PC-9 (cell line): Measurements from ENCODE around the gene LRRC26. TPM values are rescaled to one million over a fixed set of nuclear protein-coding genes. Genes with fewer than 3 reads are reported as not detected.

Experiments used
- BruUV-seq: library from RNA; stranded (reverse); fragments of 400-500 nt; replicated peaks from 2 replicates; lab custom pipeline; 2021; lab: Mats Ljungman, UMichigan
- CTCF ChIA-PET: fragments of 300-600 bp; sonication (Branson Sonifier 250); formaldehyde crosslinking; loops from one replicate; lab custom pipeline; 2022; ENCODE audit warnings: antibody characterized with exemption; lab: Charles Lee
- POLR2A ChIA-PET: fragments of 300-600 bp; sonication (Branson Sonifier 250); formaldehyde crosslinking; loops from one replicate; lab custom pipeline; 2022; ENCODE audit warnings: antibody characterized with exemption; ENCODE audit not compliant: unreplicated experiment; lab: Charles Lee
- DNase-seq, 2 experiments: peaks; one replicate each; pipeline versions ENCODE4 v3.0.0 to v3.0.0-alpha.2; 2015 to 2022; ENCODE audit warnings: mixed read lengths in 1 of 2
- H2AFZ ChIP-seq: fragments of 200-600 bp; sonication (generic); 2 replicates; pipeline ENCODE4 v1.8.1; 2017; ENCODE audit warnings: antibody characterized with exemption
- H3F3A ChIP-seq: fragments of 200-600 bp; sonication (generic); 2 replicates; pipeline ENCODE4 v1.8.1; 2017; ENCODE audit warnings: antibody characterized with exemption, mild to moderate bottlenecking, low read depth; ENCODE audit not compliant: insufficient read depth
- H3K27ac ChIP-seq: fragments of 200-600 bp; sonication (generic); 2 replicates; pipeline ENCODE4 v1.6.1; 2016; ENCODE audit warnings: mixed run types
- H3K27me3 ChIP-seq: fragments of 200-600 bp; sonication (generic); 2 replicates; pipeline ENCODE4 v1.6.1; 2016; ENCODE audit warnings: low read depth, mixed run types; ENCODE audit not compliant: insufficient read depth
- H3K36me3 ChIP-seq: fragments of 200-600 bp; sonication (generic); 2 replicates; pipeline ENCODE4 v1.6.1; 2016; ENCODE audit warnings: low read depth, mixed run types
- H3K4me1 ChIP-seq: fragments of 200-600 bp; sonication (generic); replicated peaks from 2 replicates; pipeline ENCODE4 v1.6.1; 2016; ENCODE audit warnings: mixed run types; ENCODE audit not compliant: insufficient read depth
- H3K4me2 ChIP-seq: fragments of 200-600 bp; sonication (generic); 2 replicates; pipeline ENCODE4 v1.6.1; 2017; ENCODE audit warnings: mixed run types
- H3K4me3 ChIP-seq: fragments of 200-600 bp; sonication (generic); 2 replicates; pipeline ENCODE4 v1.6.1; 2016; ENCODE audit warnings: mixed run types
- H3K79me2 ChIP-seq: fragments of 200-600 bp; sonication (generic); 2 replicates; pipeline ENCODE4 v1.6.1; 2017; ENCODE audit warnings: low read depth, mixed run types
- H3K9me2 ChIP-seq: fragments of 200-600 bp; sonication (generic); 2 replicates; pipeline ENCODE4 v1.8.1; 2017; ENCODE audit warnings: mild to moderate bottlenecking; ENCODE audit not compliant: insufficient read depth
- H3K9me3 ChIP-seq: fragments of 200-600 bp; sonication (generic); 2 replicates; pipeline ENCODE4 v1.8.1; 2016; ENCODE audit warnings: low read depth; ENCODE audit not compliant: insufficient read depth
- H4K20me1 ChIP-seq: fragments of 200-600 bp; sonication (generic); 2 replicates; pipeline ENCODE4 v1.8.1; 2017; ENCODE audit not compliant: insufficient read depth
- EZH2 ChIP-seq: fragments of 200-600 bp; sonication (generic); IDR thresholded peaks from 2 replicates; pipeline ENCODE4 v1.8.0; 2017; ENCODE audit warnings: antibody characterized with exemption, low read depth
- intact Hi-C: fragments of 100-400 bp; cut with micrococcal nuclease; formaldehyde crosslinking; loops from one replicate; pipeline ENCODE4 v1.10.0; 2022; ENCODE audit not compliant: unreplicated experiment
- total RNA-seq: library from RNA; stranded (reverse); gene quantifications from 2 replicates; pipeline ENCODE4 v1.2.3, GENCODE V29; 2021
- TF ChIP-seq, protein P1 (sequence below): fragments of 200-600 bp; sonication (generic); conservative IDR thresholded peaks from 2 replicates; pipeline ENCODE4 v1.6.1; 2017; ENCODE audit warnings: mixed run types, antibody characterized with exemption, mild to moderate bottlenecking, moderate library complexity

Gene LRRC26
- total RNA-seq, 1 experiment from 2014 or later: 2.3 TPM

DNA sequence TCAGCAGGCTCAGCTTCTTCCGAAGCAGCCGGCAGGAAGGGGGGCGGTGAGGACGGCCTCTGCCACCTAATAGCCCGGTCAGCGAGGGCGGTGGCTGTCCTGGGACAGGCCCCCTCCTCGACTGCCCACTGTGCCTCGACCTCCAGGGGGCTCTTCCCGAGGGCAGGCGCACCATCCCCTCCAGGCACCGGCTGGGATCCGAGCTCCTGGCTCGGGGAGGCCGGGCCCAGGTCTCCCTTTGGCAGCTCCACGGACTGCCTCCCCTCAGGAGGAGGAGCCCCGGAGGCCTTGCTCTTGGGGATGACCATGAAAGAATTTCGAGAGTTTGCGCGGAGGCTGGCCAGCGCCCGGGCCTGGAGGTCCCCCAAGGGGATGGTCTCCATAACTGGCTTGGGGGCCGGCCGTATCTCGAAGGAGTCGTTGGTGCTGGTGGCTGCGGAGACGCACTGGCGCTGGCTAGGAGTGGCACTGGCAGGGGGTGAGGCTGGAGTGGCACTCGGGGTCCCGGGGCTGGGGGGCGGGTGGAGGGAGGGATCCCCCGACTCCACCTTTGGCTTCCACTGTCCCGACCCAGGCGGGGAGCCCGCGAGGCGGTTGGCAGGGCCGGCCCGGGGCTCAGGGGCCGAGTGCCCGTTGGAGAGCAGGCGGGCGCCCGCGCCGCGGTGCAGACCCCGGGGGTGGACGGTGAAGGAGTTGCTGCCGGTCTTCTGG, 29.7 kb upstream of the LRRC26 start:
- CTCF ChIA-PET: no interaction called here
- DNase-seq: no peak
- Histone ChIP-seq H3F3A (peaks cover 45% of the 10 kb centered on the region; the same call in 1 of the 2 replicates), H3K4me2 (peak overlapping the region; percentile 82), H3K27ac (no peak overlapping the region), H3K9me3 (no peaks in the 10 kb centered on the region), H3K79me2 (peaks cover 78% of the 10 kb centered on the region), H3K27me3 (no peaks in the 10 kb centered on the region), H2AFZ (no peak overlapping the region), H3K36me3 (no peaks in the 10 kb centered on the region), H3K4me3 (peak overlapping the region; percentile 64), H3K4me1 (peaks cover 70% of the 10 kb centered on the region), H4K20me1 (peaks cover 43% of the 10 kb centered on the region), H3K9me2 (no peaks in the 10 kb centered on the region)
- TF ChIP-seq, protein P1, sequence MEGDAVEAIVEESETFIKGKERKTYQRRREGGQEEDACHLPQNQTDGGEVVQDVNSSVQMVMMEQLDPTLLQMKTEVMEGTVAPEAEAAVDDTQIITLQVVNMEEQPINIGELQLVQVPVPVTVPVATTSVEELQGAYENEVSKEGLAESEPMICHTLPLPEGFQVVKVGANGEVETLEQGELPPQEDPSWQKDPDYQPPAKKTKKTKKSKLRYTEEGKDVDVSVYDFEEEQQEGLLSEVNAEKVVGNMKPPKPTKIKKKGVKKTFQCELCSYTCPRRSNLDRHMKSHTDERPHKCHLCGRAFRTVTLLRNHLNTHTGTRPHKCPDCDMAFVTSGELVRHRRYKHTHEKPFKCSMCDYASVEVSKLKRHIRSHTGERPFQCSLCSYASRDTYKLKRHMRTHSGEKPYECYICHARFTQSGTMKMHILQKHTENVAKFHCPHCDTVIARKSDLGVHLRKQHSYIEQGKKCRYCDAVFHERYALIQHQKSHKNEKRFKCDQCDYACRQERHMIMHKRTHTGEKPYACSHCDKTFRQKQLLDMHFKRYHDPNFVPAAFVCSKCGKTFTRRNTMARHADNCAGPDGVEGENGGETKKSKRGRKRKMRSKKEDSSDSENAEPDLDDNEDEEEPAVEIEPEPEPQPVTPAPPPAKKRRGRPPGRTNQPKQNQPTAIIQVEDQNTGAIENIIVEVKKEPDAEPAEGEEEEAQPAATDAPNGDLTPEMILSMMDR: no peak
- no peak for TF ChIP-seq EZH2
- POLR2A ChIA-PET: interaction anchor here (0.6 kb wide), 1 partner anchor 69 kb away, joined by 6 read pairs; no protein-coding TSS in a partner anchor
- intact Hi-C loops: loop anchor here (1.0 to 2.0 kb wide), 3 partner anchors 10 to 71 kb away; a partner anchor contains a TSS
- TSS peak; percentile 10 for BruUV-seq

DNA sequence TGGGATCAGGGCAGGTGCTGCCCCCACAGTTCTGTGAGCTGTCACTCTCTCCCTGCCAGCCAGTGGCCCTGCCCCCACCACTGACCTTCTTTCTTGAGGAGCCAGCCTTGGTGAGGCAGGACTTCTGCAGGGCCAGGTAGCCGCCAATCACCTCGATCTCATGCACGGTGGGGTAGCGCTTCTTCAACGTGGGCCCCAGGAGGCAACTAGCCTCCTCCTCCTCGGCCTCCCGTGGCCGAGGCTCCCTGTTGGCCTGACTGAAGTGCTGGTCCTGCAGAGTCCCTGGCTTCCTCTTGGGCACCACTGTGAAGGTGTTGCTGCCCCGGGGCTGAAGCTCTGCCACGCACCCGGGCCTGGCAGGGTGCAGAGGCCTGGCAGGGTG, 29.0 kb upstream of the LRRC26 start:
- Histone ChIP-seq H3K9me3 (no peaks in the 10 kb centered on the region), H3K27me3 (no peaks in the 10 kb centered on the region), H3K27ac (no peak overlapping the region), H3K36me3 (no peaks in the 10 kb centered on the region), H3F3A (peaks cover 39% of the 10 kb centered on the region; the same call in 1 of the 2 replicates), H3K79me2 (peaks cover 76% of the 10 kb centered on the region), H3K9me2 (no peaks in the 10 kb centered on the region), H2AFZ (no peak overlapping the region), H3K4me1 (peaks cover 68% of the 10 kb centered on the region), H3K4me3 (peak overlapping the region; percentile 64; the same call in 1 of the 2 replicates), H3K4me2 (peak overlapping the region; percentile 82), H4K20me1 (peaks cover 47% of the 10 kb centered on the region)
- no TSS peak for BruUV-seq
- CTCF ChIA-PET: no interaction called here
- POLR2A ChIA-PET: interaction anchor here (0.5 to 1.1 kb wide), 3 partner anchors 48 to 421 kb away, joined by 6 to 26 read pairs (median 23); no protein-coding TSS in a partner anchor
- TF ChIP-seq, protein P1: no peak
- TF ChIP-seq EZH2: no peak
- intact Hi-C loops: loop anchor here (1.0 to 2.0 kb wide), 2 partner anchors 24 to 70 kb away; no protein-coding TSS in a partner anchor
- DNase-seq: peak in 1 of 2 experiments; percentile 44

DNA sequence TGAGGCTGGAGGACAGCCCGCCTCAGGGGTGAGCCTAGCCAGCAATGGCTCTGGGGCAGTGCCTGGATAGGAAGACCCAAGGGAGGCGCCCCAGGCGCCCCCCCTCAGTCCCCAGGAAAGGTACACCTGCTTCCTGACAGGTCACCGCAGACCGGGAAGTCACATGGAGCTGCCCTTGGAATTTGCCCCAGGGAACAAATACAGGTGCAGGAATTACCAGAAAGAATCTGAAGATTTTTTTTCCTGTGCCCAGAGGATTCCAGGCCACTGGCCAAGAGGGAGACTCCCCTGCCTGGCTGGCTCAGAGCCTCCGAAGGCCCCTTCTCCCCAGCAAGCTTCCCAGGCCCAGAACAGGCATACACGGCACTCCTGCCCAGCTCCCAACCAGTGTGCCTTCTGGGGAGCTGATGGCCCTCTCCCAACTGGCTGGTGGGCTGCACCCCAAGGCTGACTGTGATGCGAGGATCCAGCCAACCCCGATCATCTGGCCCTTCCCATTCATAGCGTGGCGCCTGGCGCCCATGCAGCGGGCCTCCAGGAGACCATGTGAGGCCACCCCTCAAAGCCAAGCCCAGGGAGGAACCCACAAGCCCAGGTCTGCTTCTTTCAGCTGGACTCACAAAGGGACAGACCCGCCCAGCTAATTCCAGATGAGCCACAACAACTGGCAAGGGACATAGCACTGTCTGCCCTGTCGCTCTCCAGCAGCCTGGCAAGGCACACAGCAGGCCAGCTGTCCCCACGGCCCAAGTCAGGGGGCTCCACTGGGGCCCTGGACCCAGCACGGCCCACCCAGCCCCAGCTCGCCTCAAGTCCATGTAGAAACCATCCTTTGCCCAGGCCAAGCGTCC, 28.4 kb upstream of the LRRC26 start:
- ChIA-PET CTCF (interaction anchor here (0.6 kb wide), 1 partner anchor 482 kb away, joined by 3 read pairs; no protein-coding TSS in a partner anchor), POLR2A (interaction anchor here (0.5 to 1.1 kb wide), 10 partner anchors 9 to 420 kb away, joined by 3 to 26 read pairs (median 3); no protein-coding TSS in a partner anchor)
- no TSS peak for BruUV-seq
- peaks cover 62% of the 10 kb centered on the region for H3K4me1 ChIP-seq
- peaks cover 75% of the 10 kb centered on the region for H3K79me2 ChIP-seq
- H2AFZ ChIP-seq: no peak overlapping the region
- peak overlapping the region; percentile 64 for H3K4me3 ChIP-seq
- H3K4me2 ChIP-seq: peak overlapping the region; percentile 82
- peak; percentile 93 for DNase-seq
- no peaks in the 10 kb centered on the region for H3K36me3 ChIP-seq
- TF ChIP-seq EZH2: no peak
- TF ChIP-seq, protein P1: no peak
- H3K9me3 ChIP-seq: no peaks in the 10 kb centered on the region
- no peaks in the 10 kb centered on the region for H3K9me2 ChIP-seq
- H3K27ac ChIP-seq: 0 out of 2 replicates have a peak overlapping the region, but pooled peaks have one; percentile 37
- peaks cover 53% of the 10 kb centered on the region for H4K20me1 ChIP-seq
- intact Hi-C loops: loop anchor here (1.0 to 2.0 kb wide), 2 partner anchors 25 to 69 kb away; no protein-coding TSS in a partner anchor
- peaks cover 38% of the 10 kb centered on the region; the same call in 1 of the 2 replicates for H3F3A ChIP-seq
- no peaks in the 10 kb centered on the region for H3K27me3 ChIP-seq
